A549 treated with ZK216348 at 1 μM for 4 hours (cell line): Measurements from ENCODE around the gene MOV10L1. TPM values are rescaled to one million over a fixed set of nuclear protein-coding genes. Genes with fewer than 3 reads are reported as not detected.

ENCODE experiments used
- total RNA-seq: library from RNA; stranded (reverse); fragments of 200-300 nt; extraction: Qiagen RNA extraction; gene quantifications from 5 replicates; pipeline ENCODE4 v1.2.3, GENCODE V29; 2022; ENCODE audit warnings: low read depth

Gene MOV10L1
- total RNA-seq, result not detected in 5 replicates

DNA sequence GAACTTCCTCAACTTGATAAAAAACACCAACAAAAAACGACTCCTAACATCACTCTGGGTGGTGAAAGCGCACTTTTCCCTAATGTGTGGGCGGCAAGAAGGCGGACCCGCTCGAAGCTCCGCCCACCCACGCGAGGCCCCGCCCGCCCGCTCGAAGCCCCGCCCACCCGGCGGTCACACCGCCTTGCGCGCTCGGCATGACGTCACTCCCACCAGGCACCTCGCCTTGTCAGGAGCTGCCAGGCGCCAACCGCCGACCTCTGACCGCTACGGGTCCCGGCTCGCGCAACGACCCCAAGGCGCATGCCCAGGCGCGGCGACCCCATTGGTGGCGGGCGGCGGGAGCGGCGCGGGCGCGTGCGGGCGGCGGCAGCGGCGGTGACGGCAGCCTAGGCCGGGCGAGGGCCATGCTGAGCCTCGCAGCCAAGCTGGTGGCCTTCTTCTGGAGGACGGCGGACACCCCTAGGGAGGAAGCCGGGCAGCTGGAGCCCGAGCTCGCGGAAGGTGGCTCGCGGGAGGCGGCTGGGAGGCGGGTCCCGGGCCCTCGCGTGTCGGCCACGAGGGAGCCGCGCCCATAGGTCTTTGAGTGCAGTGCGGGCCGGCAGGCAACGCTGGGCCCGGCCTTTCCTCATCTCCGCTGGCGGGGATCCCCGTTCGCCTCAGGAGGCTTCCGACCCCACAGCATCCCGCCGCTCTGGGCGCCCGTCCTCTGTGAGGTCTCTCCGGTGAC, at the start of gene MOV10L1:
Gene MOV10L1 (plus strand): TSS at position 325 of the 730 bp plus-strand sequence. CDS start 83 bp downstream, at position 408.

GRCh38 chr22:50058061-50058905, 31.5 kb upstream of the MOV10L1 start, which contains the start of gene TTLL8:
Gene TTLL8, minus strand, starts transcription at chr22:50058298.

GRCh38 chr22:50085211-50085972, 4.4 kb upstream of the MOV10L1 start, which contains the start of gene MLC1:
Gene MLC1, minus strand, starts transcription at chr22:50085426. Its CDS starts 524 bp downstream, at chr22:50084902.

DNA sequence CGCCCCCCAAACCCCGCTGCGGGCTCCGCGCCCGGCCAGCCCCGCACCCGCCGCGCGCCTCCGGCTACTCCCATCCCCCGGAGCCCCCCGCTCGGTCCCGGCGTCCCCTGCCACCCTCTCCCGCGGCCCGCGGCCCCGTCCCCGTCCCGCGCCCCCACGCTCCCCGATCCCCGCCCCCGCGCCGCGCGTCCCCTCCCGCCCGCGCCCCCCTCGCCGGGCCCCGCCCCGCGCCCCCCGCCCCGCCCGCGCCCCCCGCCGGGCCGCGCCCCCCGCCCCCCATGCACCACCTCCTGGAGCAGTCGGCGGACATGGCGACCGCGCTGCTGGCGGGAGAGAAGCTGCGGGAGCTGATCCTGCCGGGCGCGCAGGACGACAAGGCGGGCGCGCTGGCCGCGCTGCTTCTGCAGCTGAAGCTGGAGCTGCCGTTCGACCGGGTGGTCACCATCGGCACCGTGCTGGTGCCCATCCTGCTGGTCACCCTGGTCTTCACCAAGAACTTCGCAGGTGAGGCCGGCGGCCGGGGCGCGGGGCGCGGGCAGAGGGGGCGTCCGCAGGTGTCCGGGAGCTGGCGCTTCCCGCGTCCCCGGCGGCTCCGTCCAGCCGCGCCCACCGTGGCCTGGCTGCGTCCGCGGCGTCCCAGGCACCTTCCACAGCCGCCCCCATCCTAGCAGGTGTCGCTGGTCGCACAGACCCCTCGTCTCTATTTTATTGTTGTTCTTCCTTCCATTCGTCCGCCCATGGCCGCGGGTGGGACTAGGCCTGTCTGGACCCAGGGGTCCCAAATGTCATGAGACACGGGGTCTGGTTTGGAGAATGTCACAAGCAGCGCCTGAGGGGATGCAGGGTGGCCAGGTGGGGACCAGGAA, 80.9 kb downstream of the MOV10L1 start, which contains the start of gene PANX2:
Gene PANX2 (plus strand): TSS at position 279 of the 866 bp plus-strand sequence. CDS start 0 bp downstream, at position 279.

GRCh38 chr22:50185375-50186087, 95.7 kb downstream of the MOV10L1 start, which contains the start of gene TRABD:
Gene TRABD, plus strand, starts transcription at chr22:50185913. Its CDS starts 7,148 bp downstream, at chr22:50193061.

DNA sequence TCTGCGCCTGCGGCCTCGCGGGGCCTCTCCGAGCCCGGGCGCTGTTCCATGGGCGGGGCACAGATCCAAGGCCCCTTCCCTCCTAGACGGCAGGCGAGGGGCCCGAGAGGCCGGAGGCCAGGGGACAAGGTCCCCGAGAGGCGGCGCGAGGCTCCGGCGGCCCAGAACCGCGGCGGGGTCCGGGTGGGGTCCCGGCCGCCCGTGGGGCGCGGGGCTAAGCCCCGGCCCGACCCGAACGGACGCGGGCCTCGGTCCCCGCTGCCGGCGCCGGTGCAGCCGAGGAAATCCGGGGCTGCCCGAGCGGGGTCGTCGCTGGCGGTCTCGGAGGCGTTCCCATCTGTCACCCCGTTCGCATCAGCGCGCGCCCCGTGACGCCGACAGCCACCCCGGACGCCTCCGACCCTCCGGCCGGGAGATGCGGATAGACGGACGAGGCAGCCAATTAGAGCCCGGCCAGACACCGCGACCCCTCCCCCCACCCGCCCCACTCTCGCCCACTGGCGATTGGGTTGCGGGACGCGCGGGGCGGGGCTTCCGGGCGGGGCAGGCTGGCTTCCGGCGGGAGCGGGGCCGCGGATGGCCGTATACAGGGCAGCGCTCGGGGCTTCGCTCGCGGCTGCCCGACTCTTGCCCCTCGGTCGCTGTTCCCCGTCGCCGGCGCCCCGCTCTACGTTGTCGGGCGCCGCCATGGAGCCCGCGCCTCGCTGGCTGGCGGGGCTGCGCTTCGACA, 110.8 kb downstream of the MOV10L1 start, which contains the start of gene SELENOO:
Gene SELENOO (plus strand): TSS at position 551 of the 730 bp plus-strand sequence. CDS start 26 bp downstream, at position 577.

Other genes starting within 250 kb of the MOV10L1 start
- 7.9 to 12.7 TPM (median 11.9 TPM) in 5 replicates for gene ZBED4, start 236.2 kb upstream of the MOV10L1 start, total RNA-seq
- gene ALG12, start 171.6 kb upstream of the MOV10L1 start, total RNA-seq, result 5.1 to 13.8 TPM (median 11.0 TPM) in 5 replicates
- 15.3 to 31.4 TPM (median 28.1 TPM) in 5 replicates for gene CRELD2, start 171.4 kb upstream of the MOV10L1 start, total RNA-seq
- gene PIM3, start 129.2 kb upstream of the MOV10L1 start, total RNA-seq, result 23.0 to 64.0 TPM (median 52.7 TPM) in 5 replicates
- gene IL17REL, start 77.2 kb upstream of the MOV10L1 start, total RNA-seq, result 0.06 TPM in 1 of 5 replicates, not detected in the others
- not detected in 5 replicates for gene TTLL8, start 31.7 kb upstream of the MOV10L1 start, total RNA-seq
- 0.04 to 0.08 TPM in 2 of 5 replicates, not detected in the others for gene MLC1, start 4.6 kb upstream of the MOV10L1 start, total RNA-seq
- gene PANX2, start 80.7 kb downstream of the MOV10L1 start, total RNA-seq, result 3.7 to 7.7 TPM (median 7.1 TPM) in 5 replicates
- gene TRABD, start 95.9 kb downstream of the MOV10L1 start, total RNA-seq, result 17.4 to 41.6 TPM (median 34.7 TPM) in 5 replicates
- gene SELENOO, start 111.0 kb downstream of the MOV10L1 start, total RNA-seq, result 9.5 to 23.6 TPM (median 18.4 TPM) in 5 replicates
- gene TUBGCP6, start 155.0 kb downstream of the MOV10L1 start, total RNA-seq, result 4.5 to 13.6 TPM (median 11.5 TPM) in 5 replicates
- gene HDAC10, start 161.3 kb downstream of the MOV10L1 start, total RNA-seq, result 5.7 to 14.6 TPM (median 10.7 TPM) in 5 replicates
- gene MAPK12, start 171.7 kb downstream of the MOV10L1 start, total RNA-seq, result 17.0 to 30.2 TPM (median 24.5 TPM) in 5 replicates
- 3.8 to 7.8 TPM (median 6.5 TPM) in 5 replicates for gene MAPK11, start 180.4 kb downstream of the MOV10L1 start, total RNA-seq
- 62.3 to 128 TPM (median 115 TPM) in 5 replicates for gene PLXNB2, start 217.6 kb downstream of the MOV10L1 start, total RNA-seq
- gene DENND6B, start 237.0 kb downstream of the MOV10L1 start, total RNA-seq, result 1.6 to 4.3 TPM (median 3.6 TPM) in 5 replicates